ENCODE measurements around the gene SPATC1L. TPM values are rescaled to one million over a fixed set of nuclear protein-coding genes. Genes with fewer than 3 reads are reported as not detected.

SPATC1L gene
- total RNA-seq, 1 donor from 2014 or later, result 27.1 TPM

GRCh38 chr21:46111857-46112724 lies 72.2 kb downstream of the SPATC1L start:
- DNase-seq (ENCODE audit: extremely low read depth, low read depth, low spot score), result no peak

GRCh38 chr21:46111193-46111571 lies 73.1 kb downstream of the SPATC1L start:
- DNase-seq (ENCODE audit: extremely low read depth, low read depth, low spot score), result no peak

Other genes starting within 250 kb of the SPATC1L start
- 165 and 174 TPM in 2 replicates for gene COL6A1, start 202.7 kb downstream of the SPATC1L start, total RNA-seq
- 110 and 140 TPM in 2 replicates for gene COL6A2, start 86.3 kb downstream of the SPATC1L start, total RNA-seq
- 0.64 TPM in 1 of 2 replicates, not detected in the other for gene FTCD, start 28.9 kb downstream of the SPATC1L start, total RNA-seq
- gene LSS, start 44.3 kb upstream of the SPATC1L start, total RNA-seq, result 91.5 and 136 TPM in 2 replicates
- gene MCM3AP, start 101.2 kb upstream of the SPATC1L start, total RNA-seq, result 43.2 and 78.1 TPM in 2 replicates
- 12.4 and 16.9 TPM in 2 replicates for gene YBEY, start 101.9 kb upstream of the SPATC1L start, total RNA-seq
- gene C21orf58, start 139.4 kb upstream of the SPATC1L start, total RNA-seq, result 1.6 and 4.1 TPM in 2 replicates
- 22.7 and 31.2 TPM in 2 replicates for gene PCNT, start 139.7 kb upstream of the SPATC1L start, total RNA-seq